Stimulated activated CD4-positive, alpha-beta T cell treated with anti-CD3 and anti-CD28 coated beads, TNF-alpha, amount 100 ng/mL, for 1 hour (primary cell): ENCODE measurements around the gene TBP.
A peak's percentile ranks its signal among the peaks of the same experiment; 100 is the strongest.
"Not testable (repeated sequence)": the region's sequence is repeated elsewhere in the genome, so short reads cannot be mapped to it uniquely, and the experiment has no call there.

ENCODE experiments used
- DNase-seq, 3 donors: peaks; one replicate each; pipeline ENCODE4 v3.0.0-alpha.2; 2020; ENCODE audit warnings: low read depth in 3 of 3, low spot score in 1 of 3

TBP gene

GRCh38 chr6:170554013-170554795 lies at the start of gene TBP:
TSS of gene TBP (plus strand) at chr6:170554369. CDS start at chr6:170557030, 2,661 bp downstream.
- DNase-seq = peak; percentile 89 to 91 (median 89)

- no peak for DNase-seq
These were observed 49.7 kb upstream of the TBP start for GRCh38 chr6:170504479-170504878.

GRCh38 chr6:170505306-170505705 lies 48.9 kb upstream of the TBP start:
- no peak for DNase-seq

- no peak for DNase-seq
These were observed 47.7 kb upstream of the TBP start for GRCh38 chr6:170506446-170506845.

GRCh38 chr6:170507728-170508127 lies 46.4 kb upstream of the TBP start:
- not testable (repeated sequence) for DNase-seq

- DNase-seq = not testable (repeated sequence)
These were observed 45.9 kb upstream of the TBP start for GRCh38 chr6:170508275-170508674.

- not testable (repeated sequence) for DNase-seq
These were observed 45.1 kb upstream of the TBP start for GRCh38 chr6:170508892-170509722.

GRCh38 chr6:170509723-170510018 lies 44.5 kb upstream of the TBP start:
- no peak for DNase-seq

- DNase-seq = no peak
These were observed 43.5 kb upstream of the TBP start for GRCh38 chr6:170510631-170511030.

GRCh38 chr6:170512249-170512648 lies 41.9 kb upstream of the TBP start:
- no peak for DNase-seq

GRCh38 chr6:170514908-170515307 lies 39.3 kb upstream of the TBP start:
- DNase-seq = no peak

GRCh38 chr6:170516783-170517616 lies 37.2 kb upstream of the TBP start:
- DNase-seq = peak in 1 of 3 donors; percentile 2

- DNase-seq = no peak
These were observed 31.5 kb upstream of the TBP start for GRCh38 chr6:170522565-170523183.

GRCh38 chr6:170523256-170524171 lies 30.7 kb upstream of the TBP start:
- DNase-seq = no peak

- no peak for DNase-seq
These were observed 30.0 kb upstream of the TBP start for GRCh38 chr6:170524172-170524502.

- DNase-seq = no peak
These were observed 28.4 kb upstream of the TBP start for GRCh38 chr6:170525795-170526194.

- DNase-seq = not testable (repeated sequence)
These were observed 26.2 kb upstream of the TBP start for GRCh38 chr6:170527995-170528394.

- DNase-seq = peak in 2 of 3 donors; percentile 24 to 49
These were observed 24.2 kb upstream of the TBP start for GRCh38 chr6:170529839-170530469.

GRCh38 chr6:170532867-170533488 lies 21.2 kb upstream of the TBP start:
- DNase-seq = no peak
